Measurements from ENCODE around the gene SIX3. TPM values are rescaled to one million over a fixed set of nuclear protein-coding genes. Genes with fewer than 3 reads are reported as not detected.
A peak's percentile ranks its signal among the peaks of the same experiment; 100 is the strongest.

SIX3 gene
- total RNA-seq, 1 donor from 2014 or later = not detected

GRCh38 chr2:44953499-44953883 lies 12.0 kb downstream of the SIX3 start:
- Mint-ChIP-seq H3K9me3 (no peaks in the 10 kb centered on the region), H3K27ac (ENCODE audit: unreplicated experiment) (no peak overlapping the region), H3K4me3 (peak overlapping the region; percentile 4), H3K27me3 (ENCODE audit: low read depth) (peaks cover 97% of the 10 kb centered on the region), H3K4me1 (peaks cover 37% of the 10 kb centered on the region), H3K36me3 (ENCODE audit: low read depth) (no peaks in the 10 kb centered on the region)
- DNase-seq (ENCODE audit: low read depth, low spot score) = no peak
- no peak for TF ChIP-seq CTCF (conservative IDR thresholded peaks at IDR 0.05)

GRCh38 chr2:44954447-44954888 lies 13.0 kb downstream of the SIX3 start:
- TF ChIP-seq CTCF (conservative IDR thresholded peaks at IDR 0.05) = no peak
- Mint-ChIP-seq H3K27ac (ENCODE audit: unreplicated experiment) (no peak overlapping the region), H3K36me3 (ENCODE audit: low read depth) (no peaks in the 10 kb centered on the region), H3K4me1 (peaks cover 29% of the 10 kb centered on the region), H3K9me3 (no peaks in the 10 kb centered on the region), H3K27me3 (ENCODE audit: low read depth) (peaks cover 95% of the 10 kb centered on the region), H3K4me3 (no peak overlapping the region)
- DNase-seq (ENCODE audit: low read depth, low spot score) = no peak

GRCh38 chr2:44954889-44955592 lies 13.5 kb downstream of the SIX3 start:
- Mint-ChIP-seq H3K27ac (ENCODE audit: unreplicated experiment) (no peak overlapping the region), H3K27me3 (ENCODE audit: low read depth) (peaks cover 95% of the 10 kb centered on the region), H3K36me3 (ENCODE audit: low read depth) (no peaks in the 10 kb centered on the region), H3K9me3 (no peaks in the 10 kb centered on the region), H3K4me3 (peak overlapping the region; percentile 64), H3K4me1 (peaks cover 27% of the 10 kb centered on the region)
- no peak for TF ChIP-seq CTCF (conservative IDR thresholded peaks at IDR 0.05)
- no peak for DNase-seq (ENCODE audit: low read depth, low spot score)

GRCh38 chr2:44955593-44956392 lies 14.3 kb downstream of the SIX3 start:
- Mint-ChIP-seq H3K36me3 (ENCODE audit: low read depth) (no peaks in the 10 kb centered on the region), H3K4me1 (peaks cover 22% of the 10 kb centered on the region), H3K9me3 (no peaks in the 10 kb centered on the region), H3K27ac (ENCODE audit: unreplicated experiment) (no peak overlapping the region), H3K4me3 (peak overlapping the region; percentile 64), H3K27me3 (ENCODE audit: low read depth) (peaks cover 91% of the 10 kb centered on the region)
- peak; percentile 94 for DNase-seq (ENCODE audit: low read depth, low spot score)
- peak; percentile 90 for TF ChIP-seq CTCF (conservative IDR thresholded peaks at IDR 0.05)

GRCh38 chr2:44956843-44957242 lies 15.3 kb downstream of the SIX3 start:
- Mint-ChIP-seq H3K4me3 (no peak overlapping the region), H3K9me3 (no peaks in the 10 kb centered on the region), H3K27ac (ENCODE audit: unreplicated experiment) (no peak overlapping the region), H3K4me1 (peaks cover 18% of the 10 kb centered on the region), H3K27me3 (ENCODE audit: low read depth) (peaks cover 86% of the 10 kb centered on the region), H3K36me3 (ENCODE audit: low read depth) (no peaks in the 10 kb centered on the region)
- no peak for DNase-seq (ENCODE audit: low read depth, low spot score)
- TF ChIP-seq CTCF (conservative IDR thresholded peaks at IDR 0.05) = no peak
